NCI-H526 treated with DMSO at 0.1 percent for 48 hours (cell line): ENCODE data around the gene HIBCH.
A peak's percentile ranks its signal among the peaks of the same experiment; 100 is the strongest.
"Not testable (repeated sequence)": the region's sequence is repeated elsewhere in the genome, so short reads cannot be mapped to it uniquely, and the experiment has no call there.

ENCODE experiments used
- DNase-seq: peaks from one replicate; lab custom pipeline; 2025; lab: John Stamatoyannopoulos, UW

The HIBCH gene

GRCh38 chr2:190186238-190186637 is 133.4 kb downstream of the HIBCH start:
- no peak for DNase-seq

GRCh38 chr2:190185380-190185779 is 134.2 kb downstream of the HIBCH start:
- DNase-seq, result no peak

GRCh38 chr2:190184460-190184859 is 135.2 kb downstream of the HIBCH start:
- DNase-seq, result no peak

DNA sequence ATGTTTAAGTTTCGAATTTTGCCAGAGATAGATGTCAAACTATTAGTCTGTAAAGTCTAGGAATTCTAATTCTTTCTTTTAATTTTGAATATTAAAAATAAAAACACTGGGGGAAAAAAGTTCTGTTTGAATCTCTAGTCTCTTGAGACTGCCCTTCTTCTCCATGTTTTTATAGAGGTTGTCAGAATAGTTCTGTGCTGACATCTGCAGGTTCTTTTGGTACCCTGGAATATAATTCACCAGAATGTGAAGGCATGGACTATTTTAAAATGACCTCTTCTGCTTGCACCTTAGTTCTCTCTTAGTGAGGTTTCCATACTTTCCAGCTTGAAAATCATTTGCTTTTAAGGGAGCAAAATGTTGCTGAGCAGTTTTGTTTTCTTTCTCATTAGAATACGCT is 136.1 kb downstream of the HIBCH start:
- no peak for DNase-seq

DNA sequence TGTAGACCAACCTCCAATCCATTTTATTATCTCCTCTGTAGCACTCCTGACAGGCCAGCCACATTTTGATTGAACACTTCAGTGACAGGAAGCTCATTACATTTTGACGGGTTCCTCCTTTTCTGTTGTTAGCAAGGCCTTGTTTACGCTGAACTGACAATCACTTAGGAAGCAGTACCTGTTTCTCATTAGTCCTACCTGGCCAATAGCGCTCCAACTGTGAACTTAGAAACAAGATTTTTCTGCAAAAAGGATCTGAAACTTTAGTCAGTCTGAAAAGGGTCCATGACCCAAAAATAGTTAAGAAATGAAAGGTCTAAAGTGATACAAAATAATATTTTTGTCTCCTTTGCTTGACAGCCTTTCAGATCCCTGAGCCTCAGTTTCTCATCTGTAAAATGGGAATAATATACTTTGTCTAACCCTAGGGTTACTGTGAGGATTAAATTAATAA is 137.5 kb downstream of the HIBCH start:
- DNase-seq, result no peak

DNA sequence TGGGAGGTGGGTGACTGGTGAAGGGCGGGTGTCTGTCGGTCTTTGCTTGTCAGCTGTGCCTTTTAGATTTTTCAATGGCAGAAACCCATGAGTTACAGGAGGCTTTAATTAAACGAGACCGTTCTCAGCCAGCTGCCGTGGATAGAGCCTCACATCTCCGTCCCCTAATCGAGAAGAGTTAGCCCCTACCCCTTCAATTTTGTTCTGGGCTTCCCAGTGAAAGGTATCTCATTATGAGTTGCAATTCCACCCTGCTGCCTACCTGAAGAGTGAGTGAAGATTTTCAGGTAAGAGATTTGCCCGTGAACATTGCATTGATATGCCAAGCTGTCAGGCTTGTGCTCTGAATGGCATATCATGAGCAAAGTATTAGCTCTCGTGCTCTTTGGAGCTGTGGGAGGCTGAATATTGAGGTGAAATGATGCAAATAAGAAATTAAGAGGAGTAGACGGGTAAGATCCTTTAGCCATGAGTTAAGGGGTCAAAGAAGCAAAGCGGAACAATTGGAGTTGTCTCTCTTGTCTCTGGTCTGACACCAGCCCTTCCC is 138.4 kb downstream of the HIBCH start:
- no peak for DNase-seq

- peak; percentile 65 for DNase-seq
Observed at GRCh38 chr2:190180313-190181122, 139.1 kb downstream of the HIBCH start.

DNA sequence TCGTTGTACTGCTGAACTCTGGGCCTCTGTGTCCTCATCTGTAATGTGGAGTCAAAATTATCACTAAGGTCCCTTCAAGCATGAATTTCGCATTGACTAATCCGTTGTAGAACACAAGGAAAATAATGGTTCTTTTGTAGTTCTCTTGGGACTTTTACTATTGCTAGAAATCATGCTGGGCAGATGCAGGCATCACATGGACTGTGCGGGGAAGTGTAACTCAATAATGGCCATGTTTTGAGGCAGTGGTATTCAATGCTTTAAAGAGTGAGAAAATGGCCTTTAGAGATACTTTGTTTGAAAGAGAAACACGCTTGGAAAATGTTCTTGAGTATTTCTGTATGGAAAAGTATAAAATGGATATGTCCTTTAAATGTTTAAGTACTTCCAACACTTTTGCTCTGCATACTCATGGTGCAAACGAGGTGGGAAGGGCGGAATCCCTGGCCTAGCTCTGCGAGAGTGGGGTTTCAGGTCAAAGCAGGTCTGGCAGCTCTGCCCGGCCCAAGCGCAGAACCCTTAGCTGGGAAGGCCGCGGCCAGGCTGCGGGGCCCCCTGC is 139.8 kb downstream of the HIBCH start:
- DNase-seq, result no peak

- no peak for DNase-seq
Observed at GRCh38 chr2:190178066-190178722, 141.4 kb downstream of the HIBCH start.

DNA sequence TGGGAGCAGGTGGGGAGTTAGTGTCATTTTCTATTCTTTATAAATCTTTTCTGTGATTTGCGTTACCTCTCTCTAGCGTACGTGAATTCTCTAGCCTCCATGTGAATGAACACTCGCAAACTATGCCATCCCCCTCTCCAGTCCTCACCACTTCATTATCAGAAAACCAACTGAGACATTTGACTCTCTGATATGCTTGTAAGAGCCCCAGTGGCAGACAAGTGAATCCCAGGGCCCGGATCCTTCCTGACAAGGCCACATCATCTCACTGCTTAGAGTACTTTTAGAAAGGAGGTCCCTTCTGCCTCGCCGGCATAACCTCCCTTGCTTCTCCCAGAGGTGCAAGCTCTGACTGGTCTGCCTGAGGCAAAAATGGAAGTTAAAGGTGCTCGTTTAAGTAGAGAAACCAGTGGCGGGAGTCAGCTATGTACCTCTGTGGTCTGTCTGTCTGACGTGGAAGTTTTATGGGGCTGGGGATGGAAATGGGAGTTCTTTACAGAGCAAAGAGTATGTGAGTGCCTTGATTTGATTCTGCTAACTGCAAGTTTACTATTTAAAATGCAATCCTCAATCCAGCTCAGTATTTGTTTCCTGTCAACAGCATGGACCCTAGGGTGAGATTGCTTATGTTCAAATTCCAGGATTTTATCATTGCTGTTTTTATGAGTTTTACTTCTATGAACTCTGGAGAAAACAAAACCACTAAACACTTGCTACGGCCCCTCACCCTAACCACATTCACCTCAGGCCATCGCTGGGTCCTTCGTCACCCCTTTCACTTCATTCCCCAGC is 142.2 kb downstream of the HIBCH start:
- DNase-seq, result no peak

- no peak for DNase-seq
Observed at GRCh38 chr2:190173392-190173791, 146.2 kb downstream of the HIBCH start.

DNA sequence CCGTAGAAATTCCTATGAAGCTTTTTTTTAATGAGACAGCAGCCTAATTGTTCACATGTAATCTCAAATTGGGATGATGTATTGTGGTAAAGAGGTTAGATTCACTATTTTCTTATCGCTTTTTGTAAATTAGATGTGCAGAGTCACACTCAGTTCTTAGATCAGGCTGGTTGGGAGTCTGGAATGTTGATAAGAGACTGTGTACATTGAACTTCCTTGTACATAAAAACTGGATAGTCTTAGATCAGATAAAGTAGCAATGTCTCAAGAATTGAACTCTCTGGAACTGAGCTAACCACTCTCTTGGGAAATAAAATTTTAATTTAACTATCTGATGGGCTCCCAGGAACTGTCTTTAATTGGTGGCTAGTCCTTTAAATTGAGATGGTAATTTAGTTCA is 149.0 kb downstream of the HIBCH start:
- DNase-seq, result no peak

- DNase-seq, result no peak
Observed at GRCh38 chr2:190169221-190170072, 150.2 kb downstream of the HIBCH start.

GRCh38 chr2:190167702-190168101 is 151.9 kb downstream of the HIBCH start:
- no peak for DNase-seq

DNA sequence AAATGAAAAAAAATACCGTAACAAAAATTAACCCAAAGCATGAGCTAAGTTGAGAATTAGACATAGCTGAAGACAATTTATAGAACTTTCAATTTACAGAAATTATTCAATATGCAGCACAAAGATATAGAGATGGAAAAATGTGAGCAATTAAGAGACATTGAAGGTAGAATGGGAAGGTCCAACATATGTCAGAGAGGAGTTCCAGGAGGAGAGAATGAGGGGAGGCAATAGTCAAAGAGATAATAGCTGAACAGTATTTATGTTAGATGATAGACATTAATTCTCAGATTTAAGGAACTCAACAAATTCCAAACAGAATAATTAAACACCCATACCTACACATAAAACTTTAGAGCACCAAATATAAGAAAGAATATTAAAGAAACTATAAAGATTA is 154.1 kb downstream of the HIBCH start:
- DNase-seq, result no peak

DNA sequence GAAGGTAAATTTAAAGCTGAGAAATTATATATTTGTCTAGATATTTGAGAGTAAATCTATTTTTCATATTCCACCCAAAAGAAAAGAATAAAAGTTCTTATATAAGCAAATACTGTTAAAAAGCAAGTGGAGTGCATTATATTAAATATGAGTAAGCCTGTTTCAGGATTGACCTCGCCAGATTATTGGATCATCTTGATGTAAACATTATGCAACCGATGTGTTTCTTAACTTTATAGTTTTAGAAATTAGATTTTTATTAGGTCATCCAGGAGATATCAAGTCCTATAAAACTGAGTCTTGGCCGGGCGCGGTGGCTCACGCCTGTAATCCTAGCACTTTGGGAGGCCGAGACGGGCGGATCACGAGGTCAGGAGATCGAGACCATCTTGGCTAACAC is 156.8 kb downstream of the HIBCH start:
- DNase-seq, result no peak

DNA sequence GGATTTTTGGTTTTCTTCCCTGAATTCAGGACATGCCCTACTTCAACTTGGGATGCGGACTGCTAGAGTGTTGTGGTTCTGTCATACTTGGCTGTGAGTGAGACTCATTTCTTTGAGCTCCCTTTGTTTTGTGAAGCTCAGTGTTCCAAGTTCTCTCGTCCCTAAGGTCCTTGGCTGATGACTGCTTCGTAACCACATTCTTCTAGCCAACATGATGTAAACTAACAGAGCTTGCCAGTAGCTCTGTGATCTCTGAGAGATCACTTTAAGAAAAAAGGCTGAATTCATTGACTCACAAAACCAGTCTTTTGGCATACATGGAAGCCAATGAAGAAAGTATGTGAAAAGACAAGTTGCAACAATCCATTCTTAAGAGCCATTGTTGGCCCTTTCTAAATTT is 160.2 kb downstream of the HIBCH start:
- no peak for DNase-seq

GRCh38 chr2:190158798-190159434 is 160.7 kb downstream of the HIBCH start:
- DNase-seq, result no peak

DNA sequence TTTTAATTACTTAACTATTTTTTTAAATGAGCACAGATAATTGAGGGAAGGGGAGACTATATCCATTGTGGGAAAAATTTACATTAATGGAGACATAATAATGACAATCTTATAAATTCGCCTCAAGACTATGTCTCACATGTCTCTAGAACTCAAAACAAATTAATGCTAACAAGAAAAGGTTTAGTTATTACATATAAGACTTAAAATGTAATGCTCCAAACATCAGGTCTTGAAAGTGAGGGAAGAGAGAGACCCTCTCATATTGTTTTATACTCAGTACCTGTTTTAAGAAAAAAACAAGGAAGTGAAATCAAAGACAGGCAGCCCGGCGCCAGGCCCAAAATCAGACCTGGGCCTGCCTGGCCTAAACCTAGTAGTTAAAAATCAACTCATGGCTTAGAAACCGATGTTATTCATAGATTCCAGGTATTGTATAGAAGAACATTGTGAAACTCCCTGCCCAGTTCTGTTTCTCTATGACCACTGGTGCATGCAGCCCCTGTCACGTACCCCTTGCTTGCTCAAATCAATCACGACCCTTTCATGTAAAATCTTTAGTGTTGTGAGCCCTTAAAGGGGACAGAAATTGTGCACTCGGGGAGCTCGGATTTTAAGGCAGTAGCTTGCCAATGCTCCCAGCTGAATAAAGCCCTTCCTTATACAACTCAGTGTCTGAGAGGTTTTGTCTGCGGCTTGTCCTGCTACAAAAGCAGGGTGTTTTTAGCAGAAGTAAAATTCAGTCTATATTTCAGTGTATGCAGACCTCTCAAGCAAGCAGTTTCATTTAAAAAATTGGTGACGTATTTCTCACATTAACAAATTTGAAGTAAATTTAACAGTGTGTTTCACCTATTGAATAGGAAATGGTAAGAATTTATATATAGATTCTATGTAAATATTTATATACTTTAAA is 161.8 kb downstream of the HIBCH start:
- not testable (repeated sequence) for DNase-seq
